MCF 10A (cell line): ENCODE measurements around the gene RACGAP1. TPM values are rescaled to one million over a fixed set of nuclear protein-coding genes. Genes with fewer than 3 reads are reported as not detected.
A peak's percentile ranks its signal among the peaks of the same experiment; 100 is the strongest.

Experiments
- BruUV-seq: library from RNA; stranded (reverse); fragments of 400-500 nt; replicated peaks from 2 replicates; lab custom pipeline; 2021; lab: Mats Ljungman, UMichigan
- CTCF ChIA-PET: fragments of 300-600 bp; sonication (Branson Sonifier 250); formaldehyde crosslinking; extraction: SDS; loops from one replicate; lab custom pipeline; 2021; ENCODE audit warnings: antibody characterized with exemption, inconsistent platforms; lab: Yijun Ruan, JAX
- POLR2A ChIA-PET: fragments of 300-600, 350-650 bp; sonication (Branson Sonifier 250); formaldehyde crosslinking; extraction: SDS; loops from one replicate; lab custom pipeline; 2020; ENCODE audit warnings: antibody characterized with exemption, inconsistent platforms; lab: Yijun Ruan, JAX
- DNase-seq: peaks from one replicate; pipeline ENCODE4 v3.0.0-alpha.2; 2018; ENCODE audit not compliant: unreplicated experiment
- H3K27ac Mint-ChIP-seq: one replicate; pipeline ENCODE4 v1.8.0; 2022; ENCODE audit warnings: mild to moderate bottlenecking, low read depth, mixed read lengths; ENCODE audit not compliant: unreplicated experiment
- H3K27me3 Mint-ChIP-seq: one replicate; pipeline ENCODE4 v1.8.0; 2022; ENCODE audit warnings: mixed read lengths; ENCODE audit not compliant: insufficient read depth, unreplicated experiment
- H3K36me3 Mint-ChIP-seq: one replicate; pipeline ENCODE4 v1.8.0; 2022; ENCODE audit warnings: mild to moderate bottlenecking, moderate library complexity, mixed read lengths; ENCODE audit not compliant: insufficient read depth, unreplicated experiment
- H3K4me1 Mint-ChIP-seq: one replicate; pipeline ENCODE4 v1.8.0; 2022; ENCODE audit warnings: mixed read lengths; ENCODE audit not compliant: insufficient read depth, unreplicated experiment
- H3K4me3 Mint-ChIP-seq: one replicate; pipeline ENCODE4 v1.8.0; 2022; ENCODE audit warnings: mild to moderate bottlenecking, moderate library complexity, mixed read lengths; ENCODE audit not compliant: unreplicated experiment
- H3K9me3 Mint-ChIP-seq: one replicate; pipeline ENCODE4 v1.8.0; 2022; ENCODE audit warnings: mixed read lengths; ENCODE audit not compliant: unreplicated experiment
- intact Hi-C: fragments of 100-400 bp; cut with micrococcal nuclease; formaldehyde crosslinking; loops from 2 replicates; pipeline ENCODE4 v1.14.1; 2022
- total RNA-seq: library from RNA; stranded (reverse); gene quantifications from 2 replicates; pipeline ENCODE4 v1.2.3, GENCODE V29; 2022
- TF ChIP-seq, protein P1 (sequence below): fragments of 200-600 bp; IDR thresholded peaks from one replicate; pipeline ENCODE4 v1.8.0; 2022; ENCODE audit warnings: antibody characterized with exemption, mild to moderate bottlenecking; ENCODE audit not compliant: unreplicated experiment

Gene RACGAP1
- total RNA-seq, 1 experiment from 2014 or later, result 67.9 TPM

DNA sequence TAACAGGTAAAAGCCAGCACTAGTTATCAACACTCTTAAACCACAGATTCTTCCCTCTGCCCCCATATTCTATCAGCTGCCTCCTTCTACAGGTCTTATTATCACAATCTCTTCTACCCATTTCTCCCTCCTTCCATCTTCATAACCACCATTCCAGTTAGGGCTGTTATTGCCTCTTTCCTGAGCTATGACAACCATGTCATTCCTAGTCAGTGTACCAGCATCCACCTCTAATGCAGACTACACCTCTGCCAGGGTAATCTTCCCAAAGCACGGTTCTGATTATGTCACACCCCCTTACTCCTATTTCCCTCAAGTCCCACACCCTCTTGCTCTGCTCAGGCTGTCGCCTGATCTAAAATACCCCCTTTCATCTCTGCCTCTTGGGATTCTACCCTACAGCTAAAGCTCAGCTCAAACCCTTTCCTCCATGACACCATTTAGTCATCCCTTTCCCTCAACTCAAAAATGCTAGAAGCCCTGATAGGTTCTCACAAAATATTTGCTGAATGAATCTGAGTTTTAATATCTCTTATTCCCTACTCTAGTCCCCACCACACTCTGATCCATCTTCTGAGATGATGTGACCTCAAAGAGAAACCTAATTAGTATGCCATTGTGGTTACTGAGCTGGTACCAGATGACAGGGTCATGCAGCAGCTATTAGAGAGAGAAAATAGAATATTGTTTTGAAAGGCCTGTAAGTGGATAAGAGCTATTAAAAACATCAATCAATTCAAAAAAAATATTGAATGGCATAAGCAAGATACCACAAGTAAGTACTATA lies 11.7 kb downstream of the RACGAP1 start:
- Mint-ChIP-seq H3K4me3 (no peak overlapping the region), H3K27me3 (no peaks in the 10 kb centered on the region), H3K27ac (peak overlapping the region; percentile 13), H3K36me3 (peaks cover 42% of the 10 kb centered on the region), H3K4me1 (peaks cover 24% of the 10 kb centered on the region), H3K9me3 (no peaks in the 10 kb centered on the region)
- no TSS peak for BruUV-seq
- ChIA-PET POLR2A (interaction anchor here (2.1 kb wide), 1 partner anchor 12 kb away, joined by 5 read pairs; the partner anchor contains the start of gene RACGAP1), CTCF (interaction anchor here (0.6 to 1.9 kb wide), 7 partner anchors 9 to 99 kb away, joined by 3 to 9 read pairs (median 3); partner anchors contain the start of gene COX14)
- no peak for DNase-seq
- TF ChIP-seq, protein P1, sequence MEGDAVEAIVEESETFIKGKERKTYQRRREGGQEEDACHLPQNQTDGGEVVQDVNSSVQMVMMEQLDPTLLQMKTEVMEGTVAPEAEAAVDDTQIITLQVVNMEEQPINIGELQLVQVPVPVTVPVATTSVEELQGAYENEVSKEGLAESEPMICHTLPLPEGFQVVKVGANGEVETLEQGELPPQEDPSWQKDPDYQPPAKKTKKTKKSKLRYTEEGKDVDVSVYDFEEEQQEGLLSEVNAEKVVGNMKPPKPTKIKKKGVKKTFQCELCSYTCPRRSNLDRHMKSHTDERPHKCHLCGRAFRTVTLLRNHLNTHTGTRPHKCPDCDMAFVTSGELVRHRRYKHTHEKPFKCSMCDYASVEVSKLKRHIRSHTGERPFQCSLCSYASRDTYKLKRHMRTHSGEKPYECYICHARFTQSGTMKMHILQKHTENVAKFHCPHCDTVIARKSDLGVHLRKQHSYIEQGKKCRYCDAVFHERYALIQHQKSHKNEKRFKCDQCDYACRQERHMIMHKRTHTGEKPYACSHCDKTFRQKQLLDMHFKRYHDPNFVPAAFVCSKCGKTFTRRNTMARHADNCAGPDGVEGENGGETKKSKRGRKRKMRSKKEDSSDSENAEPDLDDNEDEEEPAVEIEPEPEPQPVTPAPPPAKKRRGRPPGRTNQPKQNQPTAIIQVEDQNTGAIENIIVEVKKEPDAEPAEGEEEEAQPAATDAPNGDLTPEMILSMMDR, result no peak
- intact Hi-C loops, result no loop called here

DNA sequence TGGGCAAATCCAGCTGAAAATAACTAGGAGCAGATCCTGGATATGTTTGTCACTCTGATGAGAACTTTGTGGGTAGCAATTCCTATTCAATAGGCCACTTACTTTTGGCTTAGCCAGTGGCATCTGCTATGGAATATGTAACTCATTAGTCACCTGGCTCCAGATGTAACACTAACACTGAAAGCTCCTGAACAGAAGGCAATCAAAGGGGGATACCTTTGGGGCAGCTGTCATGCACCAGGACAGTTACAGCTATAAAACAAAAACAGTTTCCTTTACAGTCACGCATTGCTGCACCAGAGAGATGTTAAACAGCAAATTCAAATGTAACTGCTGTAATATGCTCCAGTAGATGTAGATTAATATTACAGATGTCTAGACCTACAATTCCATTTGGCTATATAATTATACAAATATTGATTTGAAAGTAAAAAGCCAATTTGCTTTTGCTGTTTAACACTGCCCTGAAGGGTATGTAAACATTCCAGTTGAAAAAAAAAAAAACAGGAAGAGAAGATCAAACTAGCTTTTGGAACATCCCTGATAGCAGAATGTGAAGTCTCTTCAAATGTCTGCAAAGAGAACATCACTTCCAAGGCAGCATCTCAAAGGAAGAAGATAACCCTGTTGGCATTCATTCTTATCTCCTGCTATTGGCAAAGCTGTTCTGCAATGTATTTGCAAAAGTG lies 18.4 kb downstream of the RACGAP1 start:
- ChIA-PET CTCF (interaction anchor here (0.6 to 1.3 kb wide), 4 partner anchors 40 to 59 kb away, joined by 3 to 6 read pairs (median 4); no protein-coding TSS in a partner anchor), POLR2A (interaction anchor here (0.9 to 7.4 kb wide), 4 partner anchors 11 to 64 kb away, joined by 3 to 42 read pairs (median 4); partner anchors contain the start of gene RACGAP1)
- no peak for DNase-seq
- peaks cover 11% of the 10 kb centered on the region for H3K4me1 Mint-ChIP-seq
- no TSS peak for BruUV-seq
- no peaks in the 10 kb centered on the region for H3K9me3 Mint-ChIP-seq
- H3K4me3 Mint-ChIP-seq, result no peak overlapping the region
- H3K27me3 Mint-ChIP-seq, result no peaks in the 10 kb centered on the region
- intact Hi-C loops, result no loop called here
- peaks cover 33% of the 10 kb centered on the region for H3K36me3 Mint-ChIP-seq
- TF ChIP-seq, protein P1, result no peak
- no peak overlapping the region for H3K27ac Mint-ChIP-seq

DNA sequence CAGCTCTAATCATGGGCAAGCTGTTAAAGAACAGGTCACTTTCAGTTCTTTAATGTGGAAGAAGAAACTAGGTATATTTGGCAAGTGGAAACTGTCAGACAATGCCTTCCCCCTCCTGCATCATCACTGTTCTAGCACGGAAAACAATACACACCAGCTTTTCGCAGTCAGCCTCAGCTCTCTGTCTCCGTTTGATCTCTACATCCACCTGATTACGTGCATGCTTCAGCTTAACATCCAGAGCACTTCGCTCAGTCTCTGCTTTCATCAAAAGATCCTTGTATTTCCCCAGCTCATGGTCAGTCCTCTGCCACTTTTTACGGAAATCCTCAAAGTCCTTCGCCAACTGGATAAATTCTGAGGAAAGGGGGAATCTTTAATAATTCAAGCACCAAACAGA lies 19.0 kb downstream of the RACGAP1 start:
- no peaks in the 10 kb centered on the region for H3K27me3 Mint-ChIP-seq
- peaks cover 39% of the 10 kb centered on the region for H3K36me3 Mint-ChIP-seq
- BruUV-seq, result no TSS peak
- no peak overlapping the region for H3K4me3 Mint-ChIP-seq
- H3K4me1 Mint-ChIP-seq, result peaks cover 11% of the 10 kb centered on the region
- intact Hi-C loops, result no loop called here
- CTCF ChIA-PET, result interaction anchor here (0.8 to 1.2 kb wide), 4 partner anchors 32 to 50 kb away, joined by 3 to 6 read pairs (median 3); no protein-coding TSS in a partner anchor
- POLR2A ChIA-PET, result interaction anchor here (0.9 to 7.4 kb wide), 5 partner anchors 12 to 64 kb away, joined by 3 to 42 read pairs (median 4); partner anchors contain the start of gene RACGAP1
- no peak overlapping the region for H3K27ac Mint-ChIP-seq
- TF ChIP-seq, protein P1, result no peak
- H3K9me3 Mint-ChIP-seq, result no peaks in the 10 kb centered on the region
- no peak for DNase-seq
